ENCODE measurements around the gene PHLPP1.
"Not testable (repeated sequence)": the region's sequence is repeated elsewhere in the genome, so short reads cannot be mapped to it uniquely, and the experiment has no call there.

Gene PHLPP1

GRCh38 chr18:62883937-62884735 is 168.8 kb downstream of the PHLPP1 start:
- no peak for DNase-seq (ENCODE audit: low spot score)

- DNase-seq (ENCODE audit: low spot score): no peak
Measured at GRCh38 chr18:62885804-62886203, 170.5 kb downstream of the PHLPP1 start.

GRCh38 chr18:62894681-62895390 is 179.5 kb downstream of the PHLPP1 start:
- DNase-seq (ENCODE audit: low spot score): no peak

- peak; percentile 45 for DNase-seq (ENCODE audit: low spot score)
Measured at GRCh38 chr18:62897153-62897552, 181.8 kb downstream of the PHLPP1 start.

- DNase-seq (ENCODE audit: low spot score): no peak
Measured at GRCh38 chr18:62898359-62898758, 183.0 kb downstream of the PHLPP1 start.

- DNase-seq (ENCODE audit: low spot score): no peak
Measured at GRCh38 chr18:62899534-62899933, 184.2 kb downstream of the PHLPP1 start.

GRCh38 chr18:62900132-62900883 is 185.0 kb downstream of the PHLPP1 start:
- DNase-seq (ENCODE audit: low spot score): no peak

- DNase-seq (ENCODE audit: low spot score): no peak
Measured at GRCh38 chr18:62902776-62903175, 187.4 kb downstream of the PHLPP1 start.

- DNase-seq (ENCODE audit: low spot score): no peak
Measured at GRCh38 chr18:62904396-62905285, 189.3 kb downstream of the PHLPP1 start.

GRCh38 chr18:62912885-62913284 is 197.5 kb downstream of the PHLPP1 start:
- DNase-seq (ENCODE audit: low spot score): no peak

GRCh38 chr18:62913824-62914223 is 198.5 kb downstream of the PHLPP1 start:
- not testable (repeated sequence) for DNase-seq (ENCODE audit: low spot score)

GRCh38 chr18:62914871-62915392 is 199.6 kb downstream of the PHLPP1 start:
- no peak for DNase-seq (ENCODE audit: low spot score)

GRCh38 chr18:62918361-62918760 is 203.0 kb downstream of the PHLPP1 start:
- DNase-seq (ENCODE audit: low spot score): no peak

- DNase-seq (ENCODE audit: low spot score): no peak
Measured at GRCh38 chr18:62919109-62919838, 203.9 kb downstream of the PHLPP1 start.

- DNase-seq (ENCODE audit: low spot score): peak; percentile 27
Measured at GRCh38 chr18:62925031-62925688, 209.8 kb downstream of the PHLPP1 start.

GRCh38 chr18:62928326-62928725 is 213.0 kb downstream of the PHLPP1 start:
- no peak for DNase-seq (ENCODE audit: low spot score)

- DNase-seq (ENCODE audit: low spot score): no peak
Measured at GRCh38 chr18:62933261-62933887, 218.0 kb downstream of the PHLPP1 start.

GRCh38 chr18:62935994-62936393 is 220.7 kb downstream of the PHLPP1 start:
- DNase-seq (ENCODE audit: low spot score): no peak

- no peak for DNase-seq (ENCODE audit: low spot score)
Measured at GRCh38 chr18:62937065-62937464, 221.7 kb downstream of the PHLPP1 start.

- DNase-seq (ENCODE audit: low spot score): no peak
Measured at GRCh38 chr18:62938006-62938405, 222.7 kb downstream of the PHLPP1 start.
